Naive thymus-derived CD8-positive, alpha-beta T cell (primary cell): ENCODE results near the gene ZNF212. TPM values are rescaled to one million over a fixed set of nuclear protein-coding genes. Genes with fewer than 3 reads are reported as not detected.
"Not testable (repeated sequence)": the region's sequence is repeated elsewhere in the genome, so short reads cannot be mapped to it uniquely, and the experiment has no call there.

Experiments used
- ATAC-seq, 2 donors: fragments of 150-1000 bp; cut with Tn5 transposase in 1 of 2; sonication (Bioruptor Pico), chemical (Tn5 transposase) in 1 of 2; 1 replicate in 1 of 2; 2 replicates in 1 of 2; pipeline ENCODE4 v1.10.0; 2021; ENCODE audit warnings: mild to moderate bottlenecking in 2 of 2, moderate library complexity in 2 of 2
- POLR2A ChIA-PET: fragments of 350-600 bp; sonication (Branson Sonifier 250); formaldehyde crosslinking; loops from one replicate; lab custom pipeline; 2021; ENCODE audit warnings: antibody characterized with exemption; lab: Charles Lee
- DNase-seq, 10 donors: peaks; one replicate each; pipeline versions ENCODE4 v3.0.0 to v3.0.0-alpha.2; 2020 to 2022
- H3K27ac Mint-ChIP-seq, 10 donors: one replicate each; pipeline ENCODE4 v1.8.0; 2020 to 2022; ENCODE audit warnings: mild to moderate bottlenecking in 10 of 10, mixed read lengths in 10 of 10, moderate library complexity in 4 of 10, inconsistent platforms in 1 of 10
- H3K27me3 Mint-ChIP-seq, 5 donors: one replicate each; pipeline ENCODE4 v1.8.0; 2021 to 2022; ENCODE audit warnings: mixed read lengths in 5 of 5
- H3K36me3 Mint-ChIP-seq, 3 donors: one replicate each; pipeline ENCODE4 v1.8.0; 2020 to 2022; ENCODE audit warnings: mixed read lengths in 3 of 3, mild to moderate bottlenecking in 2 of 3, inconsistent platforms in 1 of 3
- H3K4me1 Mint-ChIP-seq, 4 donors: one replicate each; pipeline ENCODE4 v1.8.0; 2021 to 2022; ENCODE audit warnings: mixed read lengths in 4 of 4
- H3K4me3 Mint-ChIP-seq, 10 donors: one replicate each; pipeline ENCODE4 v1.8.0; 2020 to 2022; ENCODE audit warnings: mild to moderate bottlenecking in 10 of 10, mixed read lengths in 10 of 10, moderate library complexity in 6 of 10, inconsistent platforms in 1 of 10
- H3K9me3 Mint-ChIP-seq, 9 donors: one replicate each; pipeline ENCODE4 v1.8.0; 2020 to 2022; ENCODE audit warnings: mixed read lengths in 9 of 9, mild to moderate bottlenecking in 3 of 9, inconsistent platforms in 1 of 9, moderate library complexity in 1 of 9
- polyA plus RNA-seq, 3 donors: library from polyadenylated mRNA; unstranded; fragments of 300-500 nt; fragmentation: Illumina TruSeq; gene quantifications; one replicate each; pipeline ENCODE4 v1.2.3, GENCODE V29; 2021
- total RNA-seq, 8 experiments: library from RNA in 2 of 8; stranded (reverse) in 2 of 8; gene quantifications; one replicate each; pipeline ENCODE4 v1.2.3 and lab custom pipeline; 2021 to 2026

Gene ZNF212
- total and polyA plus RNA-seq, 5 experiments from 2014 or later = 2.9 to 19.7 (median 8.6) TPM

GRCh38 chr7:149261316-149261828 is 21.9 kb downstream of the ZNF212 start:
- Mint-ChIP-seq H3K4me1 (peaks cover 19 to 42% (median 34%) of the 10 kb centered on the region in 4 donors), H3K27me3 (no peaks in the 10 kb centered on the region), H3K4me3 (peak overlapping the region; percentile 82 to 92 (median 86)), H3K36me3 (peaks cover 0 to 22% (median 2%) of the 10 kb centered on the region in 3 donors), H3K9me3 (no peaks in the 10 kb centered on the region), H3K27ac (peak overlapping the region; percentile 83 to 95 (median 92))
- DNase-seq = no peak
- ATAC-seq = peak; percentile 1 to 3
- POLR2A ChIA-PET = interaction anchor here (0.6 to 3.3 kb wide), 14 partner anchors 16 to 1617 kb away, joined by 3 to 75 read pairs (median 5); partner anchors contain the start of genes ZNF212, ZNF398, ZNF425 and ZNF777

- H3K9me3 Mint-ChIP-seq = no peaks in the 10 kb centered on the region
- peaks cover 0 to 26% (median 2%) of the 10 kb centered on the region in 3 donors for H3K36me3 Mint-ChIP-seq
- peaks cover 21 to 42% (median 34%) of the 10 kb centered on the region in 4 donors for H3K4me1 Mint-ChIP-seq
- peak within 1 kb of the TSS; percentile 83 to 95 (median 92) for H3K27ac Mint-ChIP-seq
- ATAC-seq (peak; percentile 92 to 94), DNase-seq (peak; percentile 78 to 90 (median 84))
- POLR2A ChIA-PET = interaction anchor here (0.6 to 3.3 kb wide), 14 partner anchors 16 to 1616 kb away, joined by 3 to 75 read pairs (median 5); partner anchors contain the start of genes ZNF212, ZNF398, ZNF425 and ZNF777
- H3K27me3 Mint-ChIP-seq = no peaks in the 10 kb centered on the region
- H3K4me3 Mint-ChIP-seq = peak within 1 kb of the TSS; percentile 82 to 92 (median 86)
These were observed 22.6 kb downstream of the ZNF212 start, which contains the start of gene ZNF783 for GRCh38 chr7:149261829-149262617. Gene ZNF783 (plus strand): TSS chr7:149262196. CDS start chr7:149262334, 138 bp downstream.

- no peaks in the 10 kb centered on the region for H3K27me3 Mint-ChIP-seq
- H3K36me3 Mint-ChIP-seq = peaks cover 7 to 66% (median 18%) of the 10 kb centered on the region in 3 donors
- POLR2A ChIA-PET = interaction anchor here (1.6 kb wide), 1 partner anchor 19 kb away, joined by 8 read pairs; no protein-coding TSS in a partner anchor
- DNase-seq (no peak), ATAC-seq (no peak)
- peaks cover 21 to 37% (median 28%) of the 10 kb centered on the region in 4 donors for H3K4me1 Mint-ChIP-seq
- H3K4me3 Mint-ChIP-seq = no peak overlapping the region
- no peak overlapping the region for H3K27ac Mint-ChIP-seq
- H3K9me3 Mint-ChIP-seq = no peaks in the 10 kb centered on the region
These were observed 27.0 kb downstream of the ZNF212 start for GRCh38 chr7:149266451-149266850.

- Mint-ChIP-seq H3K4me1 (peaks cover 20 to 30% (median 25%) of the 10 kb centered on the region in 4 donors), H3K9me3 (no peaks in the 10 kb centered on the region), H3K27ac (peak overlapping the region in 1 of 10 donors; percentile 4), H3K36me3 (peaks cover 7 to 73% (median 18%) of the 10 kb centered on the region in 3 donors), H3K27me3 (no peaks in the 10 kb centered on the region), H3K4me3 (no peak overlapping the region)
- no peak for DNase-seq
- ATAC-seq = no peak
- POLR2A ChIA-PET = no interaction called here
These were observed 28.3 kb downstream of the ZNF212 start for GRCh38 chr7:149267733-149268132.

GRCh38 chr7:149274424-149274823 is 35.0 kb downstream of the ZNF212 start:
- H3K4me1 Mint-ChIP-seq, H3K9me3 Mint-ChIP-seq, ATAC-seq, H3K27me3 Mint-ChIP-seq, POLR2A ChIA-PET, DNase-seq, H3K4me3 Mint-ChIP-seq: not testable (repeated sequence)
- Mint-ChIP-seq H3K27ac (peak overlapping the region in 2 of 10 donors; percentile 1 to 23), H3K36me3 (peaks cover 4 to 80% (median 27%) of the 10 kb centered on the region in 3 donors)

- Mint-ChIP-seq H3K4me1 (peaks cover 3 to 12% (median 5%) of the 10 kb centered on the region in 4 donors), H3K4me3 (no peak overlapping the region), H3K9me3 (no peaks in the 10 kb centered on the region), H3K27me3 (no peaks in the 10 kb centered on the region), H3K36me3 (peaks cover 4 to 72% (median 21%) of the 10 kb centered on the region in 3 donors), H3K27ac (peak overlapping the region in 2 of 10 donors; percentile 4 to 9)
- ATAC-seq (no peak), DNase-seq (no peak)
- POLR2A ChIA-PET = interaction anchor here (1.0 kb wide), 1 partner anchor 16 kb away, joined by 6 read pairs; the partner anchor contains the start of gene ZNF783
These were observed 38.4 kb downstream of the ZNF212 start for GRCh38 chr7:149277871-149278270.

- Mint-ChIP-seq H3K27ac (peak overlapping the region in 2 of 10 donors; percentile 9 to 55), H3K27me3 (no peaks in the 10 kb centered on the region), H3K36me3 (peaks cover 4 to 69% (median 20%) of the 10 kb centered on the region in 3 donors), H3K4me3 (no peak overlapping the region), H3K4me1 (peaks cover 0 to 9% (median 4%) of the 10 kb centered on the region in 4 donors), H3K9me3 (no peaks in the 10 kb centered on the region)
- POLR2A ChIA-PET = interaction anchor here (1.0 kb wide), 1 partner anchor 17 kb away, joined by 6 read pairs; the partner anchor contains the start of gene ZNF783
- DNase-seq (no peak), ATAC-seq (no peak)
These were observed 38.9 kb downstream of the ZNF212 start for GRCh38 chr7:149278396-149278795.

- ATAC-seq = no peak
- no peaks in the 10 kb centered on the region for H3K27me3 Mint-ChIP-seq
- POLR2A ChIA-PET = no interaction called here
These were observed 39.8 kb downstream of the ZNF212 start for GRCh38 chr7:149279111-149279743.

GRCh38 chr7:149280151-149280550 is 40.7 kb downstream of the ZNF212 start:
- DNase-seq = no peak
- Mint-ChIP-seq H3K4me1 (peaks cover 6 to 24% (median 14%) of the 10 kb centered on the region in 4 donors), H3K9me3 (no peaks in the 10 kb centered on the region), H3K4me3 (no peak overlapping the region), H3K27ac (no peak overlapping the region), H3K36me3 (peaks cover 4 to 54% (median 10%) of the 10 kb centered on the region in 3 donors), H3K27me3 (no peaks in the 10 kb centered on the region)
- no peak for ATAC-seq
- POLR2A ChIA-PET = interaction anchor here (0.8 kb wide), 1 partner anchor 142 kb away, joined by 3 read pairs; no protein-coding TSS in a partner anchor

More at GRCh38 chr7:149279111-149279743, 39.8 kb downstream of the ZNF212 start:
- peaks cover 4 to 62% (median 16%) of the 10 kb centered on the region in 3 donors for H3K36me3 Mint-ChIP-seq
- peaks cover 2 to 17% (median 7%) of the 10 kb centered on the region in 4 donors for H3K4me1 Mint-ChIP-seq
- H3K9me3 Mint-ChIP-seq = no peaks in the 10 kb centered on the region
- H3K4me3 Mint-ChIP-seq = no peak overlapping the region
- no peak overlapping the region for H3K27ac Mint-ChIP-seq
- no peak for DNase-seq

GRCh38 chr7:149280661-149281507 is 41.4 kb downstream of the ZNF212 start:
- peaks cover 10 to 28% (median 19%) of the 10 kb centered on the region in 4 donors for H3K4me1 Mint-ChIP-seq
- ATAC-seq (no peak), DNase-seq (no peak)
- H3K27me3 Mint-ChIP-seq = no peaks in the 10 kb centered on the region
- H3K4me3 Mint-ChIP-seq = no peak overlapping the region
- POLR2A ChIA-PET = interaction anchor here (0.8 kb wide), 1 partner anchor 141 kb away, joined by 3 read pairs; no protein-coding TSS in a partner anchor
- H3K9me3 Mint-ChIP-seq = no peaks in the 10 kb centered on the region
- H3K36me3 Mint-ChIP-seq = peaks cover 4 to 48% (median 10%) of the 10 kb centered on the region in 3 donors
- peak overlapping the region in 5 of 10 donors; percentile 19 to 88 (median 49) for H3K27ac Mint-ChIP-seq
